ENCODE results near the gene GPC5.
"Not testable (repeated sequence)": the region's sequence is repeated elsewhere in the genome, so short reads cannot be mapped to it uniquely, and the experiment has no call there.

The GPC5 gene

GRCh38 chr13:92433963-92434362 lies 1035.5 kb downstream of the GPC5 start:
- DNase-seq (ENCODE audit: low read depth in 1 of 2, low spot score in 1 of 2) = no peak

GRCh38 chr13:92436924-92437323 lies 1038.5 kb downstream of the GPC5 start:
- no peak for DNase-seq (ENCODE audit: low read depth in 1 of 2, low spot score in 1 of 2)

- no peak for DNase-seq (ENCODE audit: low read depth in 1 of 2, low spot score in 1 of 2)
Measured at GRCh38 chr13:92444244-92444643, 1045.8 kb downstream of the GPC5 start.

- no peak for DNase-seq (ENCODE audit: low read depth in 1 of 2, low spot score in 1 of 2)
Measured at GRCh38 chr13:92451060-92451459, 1052.6 kb downstream of the GPC5 start.

- DNase-seq (ENCODE audit: low read depth in 1 of 2, low spot score in 1 of 2) = no peak
Measured at GRCh38 chr13:92452840-92453239, 1054.4 kb downstream of the GPC5 start.

GRCh38 chr13:92459306-92459705 lies 1060.9 kb downstream of the GPC5 start:
- DNase-seq (ENCODE audit: low read depth in 1 of 2, low spot score in 1 of 2) = no peak

- no peak for DNase-seq (ENCODE audit: low read depth in 1 of 2, low spot score in 1 of 2)
Measured at GRCh38 chr13:92460479-92460878, 1062.1 kb downstream of the GPC5 start.

GRCh38 chr13:92461402-92461801 lies 1063.0 kb downstream of the GPC5 start:
- DNase-seq (ENCODE audit: low read depth in 1 of 2, low spot score in 1 of 2) = no peak

GRCh38 chr13:92461831-92462230 lies 1063.4 kb downstream of the GPC5 start:
- DNase-seq (ENCODE audit: low read depth in 1 of 2, low spot score in 1 of 2) = no peak

GRCh38 chr13:92463134-92463533 lies 1064.7 kb downstream of the GPC5 start:
- DNase-seq (ENCODE audit: low read depth in 1 of 2, low spot score in 1 of 2) = no peak

- no peak for DNase-seq (ENCODE audit: low read depth in 1 of 2, low spot score in 1 of 2)
Measured at GRCh38 chr13:92473765-92474475, 1075.5 kb downstream of the GPC5 start.

GRCh38 chr13:92480387-92480786 lies 1082.0 kb downstream of the GPC5 start:
- no peak for DNase-seq (ENCODE audit: low read depth in 1 of 2, low spot score in 1 of 2)

- not testable (repeated sequence) for DNase-seq (ENCODE audit: low read depth in 1 of 2, low spot score in 1 of 2)
Measured at GRCh38 chr13:92482790-92483189, 1084.4 kb downstream of the GPC5 start.

GRCh38 chr13:92483894-92484293 lies 1085.5 kb downstream of the GPC5 start:
- DNase-seq (ENCODE audit: low read depth in 1 of 2, low spot score in 1 of 2) = no peak

- DNase-seq (ENCODE audit: low read depth in 1 of 2, low spot score in 1 of 2) = no peak
Measured at GRCh38 chr13:92487238-92487637, 1088.8 kb downstream of the GPC5 start.

- DNase-seq (ENCODE audit: low read depth in 1 of 2, low spot score in 1 of 2) = no peak
Measured at GRCh38 chr13:92488249-92488852, 1089.9 kb downstream of the GPC5 start.

GRCh38 chr13:92491839-92492238 lies 1093.4 kb downstream of the GPC5 start:
- no peak for DNase-seq (ENCODE audit: low read depth in 1 of 2, low spot score in 1 of 2)

GRCh38 chr13:92494915-92495314 lies 1096.5 kb downstream of the GPC5 start:
- DNase-seq (ENCODE audit: low read depth in 1 of 2, low spot score in 1 of 2) = no peak

GRCh38 chr13:92500192-92500591 lies 1101.8 kb downstream of the GPC5 start:
- no peak for DNase-seq (ENCODE audit: low read depth in 1 of 2, low spot score in 1 of 2)

- DNase-seq (ENCODE audit: low read depth in 1 of 2, low spot score in 1 of 2) = no peak
Measured at GRCh38 chr13:92510416-92510815, 1112.0 kb downstream of the GPC5 start.

- DNase-seq (ENCODE audit: low read depth in 1 of 2, low spot score in 1 of 2) = no peak
Measured at GRCh38 chr13:92512852-92513251, 1114.4 kb downstream of the GPC5 start.

- no peak for DNase-seq (ENCODE audit: low read depth in 1 of 2, low spot score in 1 of 2)
Measured at GRCh38 chr13:92513672-92514071, 1115.3 kb downstream of the GPC5 start.

Data from activated T-helper 1 cell treated with anti-CD3 and anti-CD28 coated beads, Interleukin-2, amount 50 U/mL, for 16 hours (primary cell).